ENCODE data around the gene C1GALT1. TPM values are rescaled to one million over a fixed set of nuclear protein-coding genes. Genes with fewer than 3 reads are reported as not detected.
A peak's percentile ranks its signal among the peaks of the same experiment; 100 is the strongest.

The C1GALT1 gene
- total RNA-seq, 1 donor from 2014 or later, result 34.9 TPM

GRCh38 chr7:7254319-7254718 lies 72.0 kb downstream of the C1GALT1 start:
- TF ChIP-seq, protein P1, sequence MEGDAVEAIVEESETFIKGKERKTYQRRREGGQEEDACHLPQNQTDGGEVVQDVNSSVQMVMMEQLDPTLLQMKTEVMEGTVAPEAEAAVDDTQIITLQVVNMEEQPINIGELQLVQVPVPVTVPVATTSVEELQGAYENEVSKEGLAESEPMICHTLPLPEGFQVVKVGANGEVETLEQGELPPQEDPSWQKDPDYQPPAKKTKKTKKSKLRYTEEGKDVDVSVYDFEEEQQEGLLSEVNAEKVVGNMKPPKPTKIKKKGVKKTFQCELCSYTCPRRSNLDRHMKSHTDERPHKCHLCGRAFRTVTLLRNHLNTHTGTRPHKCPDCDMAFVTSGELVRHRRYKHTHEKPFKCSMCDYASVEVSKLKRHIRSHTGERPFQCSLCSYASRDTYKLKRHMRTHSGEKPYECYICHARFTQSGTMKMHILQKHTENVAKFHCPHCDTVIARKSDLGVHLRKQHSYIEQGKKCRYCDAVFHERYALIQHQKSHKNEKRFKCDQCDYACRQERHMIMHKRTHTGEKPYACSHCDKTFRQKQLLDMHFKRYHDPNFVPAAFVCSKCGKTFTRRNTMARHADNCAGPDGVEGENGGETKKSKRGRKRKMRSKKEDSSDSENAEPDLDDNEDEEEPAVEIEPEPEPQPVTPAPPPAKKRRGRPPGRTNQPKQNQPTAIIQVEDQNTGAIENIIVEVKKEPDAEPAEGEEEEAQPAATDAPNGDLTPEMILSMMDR (conservative IDR thresholded peaks at IDR 0.05; ENCODE audit: low read depth, low read length), result no peak
- H3K4me3 ChIP-seq (ENCODE audit: low read depth, low read length), result no peak overlapping the region
- no peak for DNase-seq (ENCODE audit: low read depth)

GRCh38 chr7:7254908-7255307 lies 72.6 kb downstream of the C1GALT1 start:
- DNase-seq (ENCODE audit: low read depth), result peak; percentile 46
- TF ChIP-seq, protein P1 (conservative IDR thresholded peaks at IDR 0.05; ENCODE audit: low read depth, low read length), result no peak
- H3K4me3 ChIP-seq (ENCODE audit: low read depth, low read length), result no peak overlapping the region

GRCh38 chr7:7256731-7257274 lies 74.5 kb downstream of the C1GALT1 start:
- DNase-seq (ENCODE audit: low read depth), result no peak
- no peak overlapping the region for H3K4me3 ChIP-seq (ENCODE audit: low read depth, low read length)
- TF ChIP-seq, protein P1 (conservative IDR thresholded peaks at IDR 0.05; ENCODE audit: low read depth, low read length), result no peak

DNA sequence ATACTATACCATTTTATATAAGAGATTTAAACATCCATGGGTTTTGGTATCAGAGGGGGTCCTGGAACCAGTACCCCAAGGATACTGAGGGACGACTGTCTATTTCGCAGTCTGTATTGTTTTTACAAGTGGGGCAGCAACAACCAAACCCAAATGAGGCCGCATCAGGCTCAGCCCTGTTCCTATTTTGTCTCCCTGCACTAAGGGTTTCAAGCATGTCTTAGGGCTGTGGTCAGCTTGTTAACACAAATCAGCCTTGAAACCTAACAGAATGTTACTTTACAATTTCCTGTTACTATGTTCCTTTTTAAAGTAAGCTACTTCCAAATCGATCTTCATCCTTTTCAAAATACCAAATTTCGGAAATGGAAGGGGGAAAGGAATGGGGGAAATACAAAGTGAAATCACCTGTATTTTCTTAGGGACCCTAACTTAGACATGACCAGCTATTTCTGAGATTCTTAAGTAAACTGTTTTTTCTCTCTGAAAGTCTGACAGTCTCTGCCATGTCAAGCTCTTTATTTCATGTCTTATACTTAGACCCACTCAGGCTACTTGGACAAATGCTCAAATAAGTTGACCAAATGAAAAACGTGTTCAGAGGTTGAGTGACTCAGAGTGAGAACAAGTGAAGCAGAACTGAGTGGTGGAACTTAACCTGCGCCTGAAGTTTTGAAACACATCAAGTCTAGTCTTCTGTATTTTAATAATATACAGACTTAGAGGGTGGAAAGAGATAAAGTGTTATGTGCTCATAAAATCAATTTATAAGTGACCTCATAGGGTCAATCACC lies 75.8 kb downstream of the C1GALT1 start:
- peak overlapping the region; percentile 45 for H3K4me3 ChIP-seq (ENCODE audit: low read depth, low read length)
- peak; percentile 75 for DNase-seq (ENCODE audit: low read depth)
- TF ChIP-seq, protein P1 (conservative IDR thresholded peaks at IDR 0.05; ENCODE audit: low read depth, low read length), result no peak

DNA sequence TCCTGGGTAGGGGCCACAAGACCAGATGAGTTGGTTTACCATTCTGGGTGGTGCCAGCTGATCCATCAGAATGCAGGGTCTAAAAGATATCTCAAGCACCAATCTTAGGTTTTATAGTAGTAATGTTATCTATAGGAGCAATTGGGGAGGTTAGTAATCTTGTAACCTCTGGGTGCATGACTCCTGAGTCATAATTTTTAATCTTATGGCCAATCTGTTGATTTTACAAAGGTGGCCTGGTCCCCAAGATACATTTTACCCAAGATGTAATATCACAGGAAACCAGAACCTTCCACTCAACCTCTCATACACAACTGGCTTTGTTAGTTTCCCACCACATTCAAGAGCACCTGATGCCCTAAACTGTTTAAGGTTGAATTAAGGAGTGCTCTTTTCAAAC lies 79.5 kb downstream of the C1GALT1 start:
- TF ChIP-seq, protein P1 (conservative IDR thresholded peaks at IDR 0.05; ENCODE audit: low read depth, low read length), result no peak
- DNase-seq (ENCODE audit: low read depth), result no peak
- H3K4me3 ChIP-seq (ENCODE audit: low read depth, low read length), result no peak overlapping the region

DNA sequence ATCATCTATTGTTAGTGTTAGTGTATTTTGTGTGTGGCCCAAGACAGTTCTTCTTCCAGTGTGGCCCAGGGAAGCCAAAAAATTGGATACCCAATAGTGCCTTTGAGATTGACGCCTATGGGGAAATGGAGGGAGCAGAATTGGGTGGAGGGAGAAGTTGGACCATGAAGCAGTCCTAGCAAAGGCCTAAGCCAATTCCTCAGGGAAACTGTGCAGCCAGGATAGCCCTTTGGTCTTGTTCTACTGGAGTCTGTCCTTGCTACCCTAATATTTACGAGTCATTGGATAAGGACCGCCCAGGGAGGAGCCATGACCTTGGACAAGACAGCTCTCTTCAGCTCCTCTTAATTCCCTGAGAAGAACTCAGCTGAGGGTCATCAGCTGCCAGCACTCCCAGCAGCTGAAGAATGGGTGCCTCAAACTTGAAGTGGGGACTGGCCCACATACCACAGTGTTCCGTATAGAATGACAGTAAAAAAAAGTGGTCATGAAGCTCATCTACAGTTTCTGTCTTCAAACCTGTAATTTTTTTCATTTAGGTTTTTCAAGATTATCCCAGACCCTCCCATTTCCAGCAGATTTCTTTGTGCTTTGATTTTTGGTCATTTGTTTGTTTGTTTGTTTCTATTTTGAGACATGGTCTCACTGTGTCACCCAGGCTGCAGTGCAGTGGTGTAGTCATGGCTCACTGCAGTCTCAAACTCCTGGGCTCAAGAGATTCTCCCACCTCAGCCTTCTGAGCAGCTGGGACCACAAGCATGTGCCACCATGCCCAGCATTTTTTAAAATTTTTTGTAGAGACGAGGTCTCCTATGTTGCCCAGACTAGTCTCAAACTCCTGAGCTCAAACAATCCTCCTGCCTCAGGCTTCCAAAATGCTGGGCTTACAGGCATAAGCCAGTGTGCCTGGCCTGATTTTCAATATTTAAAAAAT lies 81.2 kb downstream of the C1GALT1 start:
- TF ChIP-seq, protein P1 (conservative IDR thresholded peaks at IDR 0.05; ENCODE audit: low read depth, low read length), result no peak
- H3K4me3 ChIP-seq (ENCODE audit: low read depth, low read length), result no peak overlapping the region
- DNase-seq (ENCODE audit: low read depth), result no peak

All from epithelial cell of proximal tubule (primary cell).